HepG2 (cell line): ENCODE measurements around the gene ITGB3. TPM values are rescaled to one million over a fixed set of nuclear protein-coding genes. Genes with fewer than 3 reads are reported as not detected.

ENCODE experiments used
- ARNTL ChIP-seq: sonication (generic); formaldehyde crosslinking; IDR thresholded peaks from 2 replicates; pipeline ENCODE4 v1.4.0; 2020; ENCODE audit warnings: mild to moderate bottlenecking, missing genetic modification reagents
- ASH2L ChIP-seq: fragments of 300-600, 200-600 bp; sonication (generic); IDR thresholded peaks from 2 replicates; pipeline ENCODE4 v1.7.0; 2017; ENCODE audit warnings: low read depth, mild to moderate bottlenecking, moderate library complexity, mixed read lengths, low read length; ENCODE audit not compliant: insufficient read length
- BRD4 ChIP-seq: sonication (generic); formaldehyde crosslinking; IDR thresholded peaks from 2 replicates; pipeline ENCODE4 v1.4.0; 2020; ENCODE audit warnings: missing genetic modification reagents
- IRF1 ChIP-seq: sonication (generic); formaldehyde crosslinking; IDR thresholded peaks from 2 replicates; pipeline ENCODE4 v1.4.0; 2020; ENCODE audit warnings: low read depth, mild to moderate bottlenecking, missing genetic modification reagents
- KDM5B ChIP-seq: sonication (generic); formaldehyde crosslinking; IDR thresholded peaks from 2 replicates; pipeline ENCODE4 v1.4.0; 2020; ENCODE audit warnings: missing genetic modification reagents, mild to moderate bottlenecking, borderline replicate concordance
- MAFF ChIP-seq: IDR thresholded peaks from 2 replicates; pipeline ENCODE4 v1.6.1; 2011; ENCODE audit warnings: low read depth, low read length, improper control_type of control experiment
- SPEN ChIP-seq: sonication (generic); formaldehyde crosslinking; IDR thresholded peaks from 2 replicates; pipeline ENCODE4 v1.5.1; 2020; ENCODE audit warnings: low read depth, mild to moderate bottlenecking, missing genetic modification reagents
- STAG1 ChIP-seq: sonication (generic); formaldehyde crosslinking; IDR thresholded peaks from 2 replicates; pipeline ENCODE4 v1.4.0; 2020; ENCODE audit warnings: missing genetic modification reagents
- TFDP1 ChIP-seq: IDR thresholded peaks from 2 replicates; pipeline ENCODE4 v1.6.1; 2016; ENCODE audit warnings: missing compliant biosample characterization, missing genetic modification reagents, borderline replicate concordance
- TFDP2 ChIP-seq: sonication (generic); formaldehyde crosslinking; IDR thresholded peaks from 2 replicates; pipeline ENCODE4 v1.4.0; 2020; ENCODE audit warnings: missing genetic modification reagents
- TSC22D2 ChIP-seq: sonication (generic); formaldehyde crosslinking; IDR thresholded peaks from 2 replicates; pipeline ENCODE4 v1.5.1; 2020; ENCODE audit warnings: missing genetic modification reagents, mild to moderate bottlenecking, borderline replicate concordance
- YY1 ChIP-seq: IDR thresholded peaks from 2 replicates; pipeline ENCODE4 v1.6.1; 2011; ENCODE audit warnings: low read length, low read depth, moderate library complexity, mild to moderate bottlenecking; ENCODE audit not compliant: insufficient read depth, insufficient replicate concordance
- ZBTB38 ChIP-seq: sonication (generic); formaldehyde crosslinking; IDR thresholded peaks from 2 replicates; pipeline ENCODE4 v1.5.1; 2020; ENCODE audit warnings: mild to moderate bottlenecking, missing genetic modification reagents
- ZFAT ChIP-seq: sonication (generic); formaldehyde crosslinking; conservative IDR thresholded peaks from 2 replicates; pipeline ENCODE4 v1.8.1; 2023; ENCODE audit warnings: missing genetic modification reagents, inconsistent platforms
- ZFP41 ChIP-seq: sonication (generic); formaldehyde crosslinking; IDR thresholded peaks from 2 replicates; pipeline ENCODE4 v1.4.0; 2020; ENCODE audit warnings: mild to moderate bottlenecking, missing genetic modification reagents, borderline replicate concordance
- ZNF124 ChIP-seq: sonication (generic); formaldehyde crosslinking; IDR thresholded peaks from 2 replicates; pipeline ENCODE4 v1.4.0; 2020; ENCODE audit warnings: missing genetic modification reagents
- ZNF34 ChIP-seq: sonication (generic); formaldehyde crosslinking; IDR thresholded peaks from 2 replicates; pipeline ENCODE4 v1.4.0; 2020; ENCODE audit warnings: mild to moderate bottlenecking, missing genetic modification reagents, borderline replicate concordance
- ZNF629 ChIP-seq: sonication (generic); formaldehyde crosslinking; conservative IDR thresholded peaks from 2 replicates; pipeline ENCODE4 v1.5.0; 2020; ENCODE audit warnings: missing genetic modification reagents
- ZNF660 ChIP-seq: sonication (generic); formaldehyde crosslinking; IDR thresholded peaks from 2 replicates; pipeline ENCODE4 v1.5.1; 2020; ENCODE audit warnings: mild to moderate bottlenecking, low read depth, missing genetic modification reagents, borderline replicate concordance
- ZSCAN31 ChIP-seq: sonication (generic); formaldehyde crosslinking; IDR thresholded peaks from 2 replicates; pipeline ENCODE4 v1.5.0; 2020; ENCODE audit warnings: low read depth, mild to moderate bottlenecking, missing genetic modification reagents
- polyA plus RNA-seq, 8 experiments: library from polyadenylated mRNA; depleted of rRNA in 3 of 8; stranded (reverse) in 7 of 8; unstranded in 1 of 8; fragments of >200 nt; fragmentation: Illumina TruSeq in 4 of 8; extraction: Trizol in 4 of 8; gene quantifications; 2 replicates each; pipeline versions ENCODE4 v1.2.1 to v1.2.3, GENCODE V29; 2011 to 2016; ENCODE audit warnings: low read depth in 4 of 8, missing spikeins in 1 of 8, mixed read lengths in 1 of 8; ENCODE audit not compliant: insufficient read depth in 1 of 8
- total RNA-seq, 5 experiments: library from RNA; depleted of rRNA; stranded (reverse); fragments of >200 nt; fragmentation: Illumina TruSeq; extraction: Trizol; gene quantifications; 2 replicates each; pipeline ENCODE4 v1.2.3, GENCODE V29; 2016; ENCODE audit warnings: low read depth in 1 of 5
- TF ChIP-seq, protein P1 (sequence below): sonication (generic); formaldehyde crosslinking; conservative IDR thresholded peaks from 2 replicates; pipeline ENCODE4 v1.4.0; 2020; ENCODE audit warnings: missing genetic modification reagents
- TF ChIP-seq, protein P2 (sequence below), 2 experiments: sonication (generic) in 1 of 2; formaldehyde crosslinking in 1 of 2; IDR thresholded peaks; 2 replicates each; pipeline versions ENCODE4 v1.4.0 to v1.6.1; 2018 to 2020; ENCODE audit warnings: missing genetic modification reagents in 2 of 2, borderline replicate concordance in 1 of 2, low read depth in 1 of 2, mild to moderate bottlenecking in 1 of 2, missing biosample characterization in 1 of 2

Gene ITGB3
- total and polyA plus RNA-seq, 2 of the 13 experiments (the other 11 are each of a cell fraction or from before 2014, with no cell fraction given) = 0.09 to 0.31 TPM

DNA sequence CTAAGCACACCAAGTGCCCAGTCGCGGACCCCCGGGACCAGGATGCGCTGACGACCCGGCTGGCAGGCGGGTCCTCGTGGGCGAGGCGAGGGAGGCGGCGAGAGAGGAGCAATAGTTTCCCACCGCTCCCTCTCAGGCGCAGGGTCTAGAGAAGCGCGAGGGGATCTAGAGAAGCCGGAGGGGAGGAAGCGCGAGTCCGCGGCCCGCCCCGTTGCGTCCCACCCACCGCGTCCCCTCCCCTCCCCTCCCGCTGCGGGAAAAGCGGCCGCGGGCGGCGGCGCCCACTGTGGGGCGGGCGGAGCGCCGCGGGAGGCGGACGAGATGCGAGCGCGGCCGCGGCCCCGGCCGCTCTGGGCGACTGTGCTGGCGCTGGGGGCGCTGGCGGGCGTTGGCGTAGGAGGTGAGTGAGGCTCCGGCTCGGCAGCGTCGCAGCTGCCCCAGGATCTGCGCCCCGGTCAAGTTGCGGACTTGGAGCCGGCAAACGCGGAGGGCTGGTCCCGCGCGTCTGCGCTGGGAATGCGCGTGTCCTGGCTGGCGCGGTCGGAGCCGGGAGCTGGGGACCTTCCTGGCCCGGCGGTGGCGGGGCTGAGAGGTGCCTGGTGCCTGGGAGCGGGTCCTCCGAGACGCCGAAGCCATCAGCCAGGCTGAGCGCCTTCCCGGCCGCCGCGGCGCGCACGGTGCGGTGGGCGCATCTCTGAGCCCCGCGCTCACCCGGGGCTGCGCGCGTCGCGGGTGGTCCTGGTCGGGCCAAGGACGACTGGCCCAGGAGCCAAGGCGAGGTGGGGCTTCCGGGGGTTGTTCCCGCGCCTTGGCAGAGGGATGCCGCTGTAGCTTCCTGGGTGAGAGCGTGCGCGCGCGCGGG, at the start of gene ITGB3 (continued):
- TF ChIP-seq TFDP1 (CRISPR knock-in tag) (peak; percentile 38; the same call in 1 of the 2 replicates), ARNTL (no peak), IRF1 (CRISPR knock-in tag) (no peak), SPEN (CRISPR knock-in tag) (0 out of 2 replicates have a peak, but pooled peaks have one; percentile 13), ZNF629 (CRISPR knock-in tag) (no peak), ZNF34 (CRISPR knock-in tag) (peak; percentile 73; the same call in 1 of the 2 replicates), TFDP2 (CRISPR knock-in tag) (peak; percentile 23; the same call in 1 of the 2 replicates), ASH2L (no peak), YY1 (peak; percentile 45), MAFF (no peak), STAG1 (CRISPR knock-in tag) (peak; percentile 35), ZSCAN31 (CRISPR knock-in tag) (peak; percentile 67; the same call in 1 of the 2 replicates), ZNF660 (CRISPR knock-in tag) (no peak), ZFAT (CRISPR knock-in tag) (no peak), ZBTB38 (CRISPR knock-in tag) (peak; percentile 57; the same call in 1 of the 2 replicates), KDM5B (CRISPR knock-in tag) (0 out of 2 replicates have a peak, but pooled peaks have one; percentile 43), BRD4 (CRISPR knock-in tag) (0 out of 2 replicates have a peak, but pooled peaks have one; percentile 11), ZNF124 (CRISPR knock-in tag) (no peak), ZFP41 (CRISPR knock-in tag) (no peak), TSC22D2 (no peak)
- TF ChIP-seq, protein P1, sequence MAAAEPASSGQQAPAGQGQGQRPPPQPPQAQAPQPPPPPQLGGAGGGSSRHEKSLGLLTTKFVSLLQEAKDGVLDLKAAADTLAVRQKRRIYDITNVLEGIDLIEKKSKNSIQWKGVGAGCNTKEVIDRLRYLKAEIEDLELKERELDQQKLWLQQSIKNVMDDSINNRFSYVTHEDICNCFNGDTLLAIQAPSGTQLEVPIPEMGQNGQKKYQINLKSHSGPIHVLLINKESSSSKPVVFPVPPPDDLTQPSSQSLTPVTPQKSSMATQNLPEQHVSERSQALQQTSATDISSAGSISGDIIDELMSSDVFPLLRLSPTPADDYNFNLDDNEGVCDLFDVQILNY (CRISPR knock-in tag) = no peak
- TF ChIP-seq, protein P2, sequence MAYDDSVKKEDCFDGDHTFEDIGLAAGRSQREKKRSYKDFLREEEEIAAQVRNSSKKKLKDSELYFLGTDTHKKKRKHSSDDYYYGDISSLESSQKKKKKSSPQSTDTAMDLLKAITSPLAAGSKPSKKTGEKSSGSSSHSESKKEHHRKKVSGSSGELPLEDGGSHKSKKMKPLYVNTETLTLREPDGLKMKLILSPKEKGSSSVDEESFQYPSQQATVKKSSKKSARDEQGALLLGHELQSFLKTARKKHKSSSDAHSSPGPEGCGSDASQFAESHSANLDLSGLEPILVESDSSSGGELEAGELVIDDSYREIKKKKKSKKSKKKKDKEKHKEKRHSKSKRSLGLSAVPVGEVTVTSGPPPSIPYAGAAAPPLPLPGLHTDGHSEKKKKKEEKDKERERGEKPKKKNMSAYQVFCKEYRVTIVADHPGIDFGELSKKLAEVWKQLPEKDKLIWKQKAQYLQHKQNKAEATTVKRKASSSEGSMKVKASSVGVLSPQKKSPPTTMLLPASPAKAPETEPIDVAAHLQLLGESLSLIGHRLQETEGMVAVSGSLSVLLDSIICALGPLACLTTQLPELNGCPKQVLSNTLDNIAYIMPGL (CRISPR knock-in tag; IDR thresholded peaks at IDR 0.05; ENCODE audit: borderline replicate concordance in 1 of 2, low read depth in 1 of 2) = peak; percentile 40 to 72; a peak in 2 of 4 replicates
